MM.1S (cell line): ENCODE results near the gene SYTL3.

Experiments used
- DNase-seq: peaks from one replicate; pipeline ENCODE4 v3.0.0-alpha.2; 2015
- H2AFZ ChIP-seq: fragments of 300-600 bp; sonication (generic); 2 replicates; pipeline ENCODE4 v1.6.0; 2016; ENCODE audit warnings: antibody characterized with exemption, low read length
- H3F3A ChIP-seq: fragments of 300-600 bp; sonication (generic); 2 replicates; pipeline ENCODE4 v1.6.1; 2016; ENCODE audit warnings: mild to moderate bottlenecking, antibody characterized with exemption, low read length, moderate library complexity, mixed read lengths; ENCODE audit not compliant: insufficient read depth
- H3K27ac ChIP-seq: fragments of 300-600 bp; sonication (generic); 2 replicates; pipeline ENCODE4 v1.5.1; 2016; ENCODE audit warnings: mild to moderate bottlenecking, low read length
- H3K27me3 ChIP-seq: fragments of 300-600 bp; sonication (generic); replicated peaks from 2 replicates; pipeline ENCODE4 v1.6.0; 2016; ENCODE audit warnings: low read length; ENCODE audit not compliant: insufficient read depth
- H3K36me3 ChIP-seq: fragments of 300-600 bp; sonication (generic); replicated peaks from 2 replicates; pipeline ENCODE4 v1.6.1; 2016; ENCODE audit warnings: mild to moderate bottlenecking, low read length, mixed read lengths; ENCODE audit not compliant: insufficient read depth
- H3K4me1 ChIP-seq: fragments of 300-600 bp; sonication (generic); 2 replicates; pipeline ENCODE4 v1.6.1; 2016; ENCODE audit warnings: low read length, mixed read lengths
- H3K4me2 ChIP-seq: fragments of 300-600 bp; sonication (generic); 2 replicates; pipeline ENCODE4 v1.6.0; 2016; ENCODE audit warnings: low read depth, low read length
- H3K4me3 ChIP-seq: fragments of 300-600 bp; sonication (generic); 2 replicates; pipeline ENCODE4 v1.5.1; 2016; ENCODE audit warnings: low read length, mixed read lengths
- H3K79me2 ChIP-seq: fragments of 300-600 bp; sonication (generic); 2 replicates; pipeline ENCODE4 v1.6.1; 2016; ENCODE audit warnings: mixed run types, low read length, mixed read lengths
- H3K9ac ChIP-seq: fragments of 300-600 bp; sonication (generic); 2 replicates; pipeline ENCODE4 v1.6.1; 2016; ENCODE audit warnings: low read length, mixed read lengths
- H3K9me2 ChIP-seq: fragments of 300-600 bp; sonication (generic); replicated peaks from 2 replicates; pipeline ENCODE4 v1.6.1; 2016; ENCODE audit warnings: mild to moderate bottlenecking, low read length, mixed read lengths; ENCODE audit not compliant: insufficient read depth
- H3K9me3 ChIP-seq: fragments of 300-600 bp; sonication (generic); replicated peaks from 2 replicates; pipeline ENCODE4 v1.6.1; 2016; ENCODE audit warnings: mild to moderate bottlenecking, low read length, mixed read lengths; ENCODE audit not compliant: insufficient read depth
- H4K20me1 ChIP-seq: fragments of 300-600 bp; sonication (generic); 2 replicates; pipeline ENCODE4 v1.6.1; 2016; ENCODE audit warnings: mild to moderate bottlenecking, low read length, moderate library complexity, mixed read lengths; ENCODE audit not compliant: insufficient read depth
- CTCF ChIP-seq: fragments of 300-600 bp; sonication (generic); IDR thresholded peaks from 2 replicates; pipeline ENCODE4 v1.5.1; 2016; ENCODE audit warnings: antibody characterized with exemption, low read length, mixed read lengths
- EZH2 ChIP-seq: fragments of 300-600 bp; sonication (generic); optimal IDR thresholded peaks from 2 replicates; pipeline ENCODE3; 2017; ENCODE audit warnings: low read depth, mild to moderate bottlenecking, antibody characterized with exemption, low read length, mixed read lengths
- EZH2phosphoT487 ChIP-seq: fragments of 300-600 bp; sonication (generic); IDR thresholded peaks from 2 replicates; pipeline ENCODE4 v1.6.1; 2018; ENCODE audit warnings: antibody characterized with exemption, low read length

Gene SYTL3

GRCh38 chr6:158796353-158796752, 146.5 kb downstream of the SYTL3 start:
- TF ChIP-seq EZH2phosphoT487 (no peak), CTCF (no peak), EZH2 (no peak)
- Histone ChIP-seq H3K4me2 (no peak overlapping the region), H3K27me3 (no peaks in the 10 kb centered on the region), H3K4me1 (0 out of 2 replicates have a peak, but pooled peaks cover 6% of the 10 kb centered on the region), H3K4me3 (no peak overlapping the region), H2AFZ (no peak overlapping the region), H3K27ac (no peak overlapping the region), H4K20me1 (no peaks in the 10 kb centered on the region; the same call in 1 of the 2 replicates), H3K79me2 (peaks cover 97% of the 10 kb centered on the region), H3F3A (no peaks in the 10 kb centered on the region), H3K36me3 (no peaks in the 10 kb centered on the region), H3K9me3 (no peaks in the 10 kb centered on the region), H3K9ac (no peak overlapping the region), H3K9me2 (no peaks in the 10 kb centered on the region)
- no peak for DNase-seq

GRCh38 chr6:158797331-158798310, 147.8 kb downstream of the SYTL3 start:
- H2AFZ ChIP-seq, result no peak overlapping the region
- DNase-seq, result no peak
- H3K9me3 ChIP-seq, result no peaks in the 10 kb centered on the region
- no peaks in the 10 kb centered on the region for H3F3A ChIP-seq
- no peak overlapping the region for H3K27ac ChIP-seq
- no peak overlapping the region for H3K4me3 ChIP-seq
- H3K36me3 ChIP-seq, result no peaks in the 10 kb centered on the region
- 0 out of 2 replicates have a peak, but pooled peaks cover 5% of the 10 kb centered on the region for H3K4me1 ChIP-seq
- no peaks in the 10 kb centered on the region for H3K27me3 ChIP-seq
- H3K9me2 ChIP-seq, result no peaks in the 10 kb centered on the region
- no peak for TF ChIP-seq EZH2phosphoT487
- TF ChIP-seq CTCF, result no peak
- no peak for TF ChIP-seq EZH2
- H3K4me2 ChIP-seq, result no peak overlapping the region
- no peaks in the 10 kb centered on the region; the same call in 1 of the 2 replicates for H4K20me1 ChIP-seq
- H3K9ac ChIP-seq, result no peak overlapping the region
- peaks cover 99% of the 10 kb centered on the region for H3K79me2 ChIP-seq

- H3K4me3 ChIP-seq, result no peak overlapping the region
- H3K9me3 ChIP-seq, result no peaks in the 10 kb centered on the region
- H3K27ac ChIP-seq, result no peak overlapping the region
- H4K20me1 ChIP-seq, result no peaks in the 10 kb centered on the region; the same call in 1 of the 2 replicates
- H3K4me2 ChIP-seq, result no peak overlapping the region
- H3K79me2 ChIP-seq, result peaks cover 99% of the 10 kb centered on the region
- no peaks in the 10 kb centered on the region for H3K36me3 ChIP-seq
- TF ChIP-seq EZH2 (no peak), CTCF (no peak), EZH2phosphoT487 (no peak)
- H3F3A ChIP-seq, result no peaks in the 10 kb centered on the region
- H3K9me2 ChIP-seq, result no peaks in the 10 kb centered on the region
- no peak overlapping the region for H2AFZ ChIP-seq
- H3K27me3 ChIP-seq, result no peaks in the 10 kb centered on the region
- H3K4me1 ChIP-seq, result peaks cover 5% of the 10 kb centered on the region; the same call in 1 of the 2 replicates
- no peak overlapping the region for H3K9ac ChIP-seq
- no peak for DNase-seq
Observed at GRCh38 chr6:158798311-158798710, 148.5 kb downstream of the SYTL3 start.
